Measurements from ENCODE around the gene FLYWCH1. TPM values are rescaled to one million over a fixed set of nuclear protein-coding genes. Genes with fewer than 3 reads are reported as not detected.

The FLYWCH1 gene
- total RNA-seq, 1 donor from 2014 or later = 43.5 TPM

DNA sequence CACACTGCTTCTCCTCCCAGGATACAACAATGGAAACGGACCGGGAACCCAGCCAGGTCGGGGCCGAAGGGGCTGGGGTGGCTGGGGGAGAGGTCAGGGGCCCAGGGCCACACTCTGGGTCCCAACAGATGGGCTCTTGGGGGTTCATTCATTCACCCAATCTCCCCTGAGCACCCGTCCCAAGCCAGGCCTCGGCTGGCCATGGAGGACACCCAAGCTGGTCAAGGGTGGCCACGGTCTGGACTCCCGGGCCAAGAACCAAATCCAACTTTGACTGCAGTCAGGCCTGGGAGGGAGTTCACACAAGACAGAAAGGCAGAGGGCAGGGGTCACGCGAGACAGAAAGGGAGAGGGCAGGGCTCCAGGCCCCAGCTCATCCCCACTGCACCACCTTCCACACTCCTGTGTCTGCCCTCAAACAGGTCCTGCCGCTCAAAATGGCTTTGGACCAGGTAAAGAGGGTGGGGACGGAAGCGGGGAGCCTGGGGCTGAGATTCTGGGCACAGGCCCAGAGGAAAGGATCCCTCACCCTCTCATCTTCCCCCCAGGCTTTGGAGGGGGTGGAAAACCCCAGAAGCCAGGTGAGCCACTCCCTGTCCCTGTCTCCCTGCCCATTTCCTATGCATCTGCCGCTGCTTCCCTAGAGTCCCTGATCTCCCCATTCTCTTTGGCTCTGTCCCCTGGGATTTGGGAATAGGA is 80.8 kb downstream of the FLYWCH1 start:
- no peak for DNase-seq (ENCODE audit: low spot score)
- intact Hi-C loops (cut with DNase I) = no loop called here

DNA sequence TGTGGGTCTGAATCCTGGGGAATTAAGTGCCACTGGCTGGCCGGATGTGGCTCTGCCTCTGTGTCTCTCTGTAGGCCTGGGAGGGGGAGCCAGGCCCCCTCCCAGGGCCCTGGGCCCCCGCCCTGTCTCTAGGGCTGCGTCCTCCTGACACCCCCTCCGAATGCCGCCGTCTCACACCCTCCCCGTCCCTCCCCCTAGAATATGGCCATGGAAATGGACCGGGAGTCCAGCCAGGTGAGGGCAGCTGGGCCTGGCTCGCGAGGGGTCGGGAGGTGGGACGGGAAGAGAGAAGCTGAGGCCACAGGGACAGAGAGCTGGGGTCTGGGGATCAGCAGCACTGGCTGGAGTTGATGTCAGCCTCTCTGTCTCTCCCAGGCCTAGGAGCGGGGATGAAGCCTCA is 84.6 kb downstream of the FLYWCH1 start:
- intact Hi-C loops (cut with DNase I) = no loop called here
- no peak for DNase-seq (ENCODE audit: low spot score)

DNA sequence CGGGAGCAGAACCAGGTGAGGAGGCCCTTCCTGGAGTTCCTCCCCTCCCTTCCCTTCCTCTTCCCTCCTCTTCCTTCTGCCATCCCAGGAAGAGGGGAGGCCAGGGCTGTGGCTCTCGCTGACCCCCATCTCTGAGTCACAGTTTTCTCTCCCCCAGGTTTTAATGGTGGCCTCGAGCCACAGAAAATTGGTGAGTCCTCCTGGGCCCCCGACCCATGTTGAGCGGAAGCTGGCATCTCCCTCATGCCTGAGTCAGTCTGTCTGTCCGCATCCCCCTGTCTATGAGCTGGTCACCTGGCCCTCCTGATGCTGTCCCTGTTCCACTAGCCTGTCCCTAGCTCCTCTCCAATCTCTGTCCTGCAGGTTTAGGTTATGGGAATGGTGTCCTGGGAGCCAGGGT is 88.2 kb downstream of the FLYWCH1 start:
- DNase-seq (ENCODE audit: low spot score) = no peak
- intact Hi-C loops (cut with DNase I) = no loop called here

DNA sequence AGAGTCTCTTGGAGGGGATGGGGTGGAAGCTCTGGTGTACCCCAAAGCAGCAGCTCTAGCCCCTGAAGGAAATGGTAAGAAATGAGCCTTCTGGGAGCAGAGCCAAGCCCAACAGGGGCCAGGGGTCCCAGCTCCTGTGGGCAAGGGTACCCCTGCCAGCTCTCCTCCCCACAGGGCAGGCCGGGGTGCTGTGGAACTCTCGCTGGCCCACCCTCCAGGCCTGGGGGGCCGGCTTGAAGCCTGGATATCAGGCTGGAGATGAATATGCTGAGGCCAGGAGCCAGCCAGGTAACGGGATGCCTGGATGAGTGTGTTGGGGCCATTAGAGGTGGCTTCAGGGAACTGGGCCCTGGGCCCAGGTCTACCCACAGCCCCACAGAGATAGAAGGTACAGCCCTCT is 88.8 kb downstream of the FLYWCH1 start:
- intact Hi-C loops (cut with DNase I) = no loop called here
- no peak for DNase-seq (ENCODE audit: low spot score)

Other genes with a start within 250 kb of the FLYWCH1 start
- 13.9 TPM for gene KCTD5, start 229.4 kb upstream of the FLYWCH1 start, total RNA-seq
- 0.40 TPM for gene PRSS27, start 191.7 kb upstream of the FLYWCH1 start, total RNA-seq
- 335 TPM for gene SRRM2, start 159.3 kb upstream of the FLYWCH1 start, total RNA-seq
- gene ELOB, start 134.7 kb upstream of the FLYWCH1 start, total RNA-seq = 278 TPM
- gene PRSS33, start 124.4 kb upstream of the FLYWCH1 start, total RNA-seq = not detected
- gene PRSS41, start 113.5 kb upstream of the FLYWCH1 start, total RNA-seq = not detected
- not detected for gene PRSS21, start 94.7 kb upstream of the FLYWCH1 start, total RNA-seq
- not detected for gene ZG16B, start 81.6 kb upstream of the FLYWCH1 start, total RNA-seq
- not detected for gene PRSS22, start 53.8 kb upstream of the FLYWCH1 start, total RNA-seq
- 20.8 TPM for gene FLYWCH2, start 28.7 kb upstream of the FLYWCH1 start, total RNA-seq
- gene KREMEN2, start 52.3 kb downstream of the FLYWCH1 start, total RNA-seq = not detected
- 10.9 TPM for gene PAQR4, start 57.4 kb downstream of the FLYWCH1 start, total RNA-seq
- gene PKMYT1, start 68.5 kb downstream of the FLYWCH1 start, total RNA-seq = 1.8 TPM
- 2.3 TPM for gene CLDN9, start 101.0 kb downstream of the FLYWCH1 start, total RNA-seq
- gene CLDN6, start 106.3 kb downstream of the FLYWCH1 start, total RNA-seq = 0.16 TPM
- 229 TPM for gene TNFRSF12A, start 108.4 kb downstream of the FLYWCH1 start, total RNA-seq
- gene HCFC1R1, start 112.0 kb downstream of the FLYWCH1 start, total RNA-seq = 41.3 TPM
- gene THOC6, start 112.1 kb downstream of the FLYWCH1 start, total RNA-seq = 13.9 TPM
- gene BICDL2, start 125.0 kb downstream of the FLYWCH1 start, total RNA-seq = not detected
- gene MMP25, start 134.6 kb downstream of the FLYWCH1 start, total RNA-seq = 3.0 TPM
- gene IL32, start 153.7 kb downstream of the FLYWCH1 start, total RNA-seq = 32.3 TPM
- not detected for gene ZSCAN10, start 187.4 kb downstream of the FLYWCH1 start, total RNA-seq
- gene ZNF205, start 200.7 kb downstream of the FLYWCH1 start, total RNA-seq = 6.5 TPM
- 7.5 TPM for gene ZNF213, start 223.1 kb downstream of the FLYWCH1 start, total RNA-seq

Measured in cardiac septum (tissue), 1 donor.